HL-60/S4 treated with phorbol 12-myristate 13-acetate at 8.2 ng/mL for 4 days and 3 days (cell line): ENCODE results near the gene CRIP3.

Experiments
- in situ Hi-C: fragments of 300-500 bp; cut with MboI; formaldehyde crosslinking; loops from 2 replicates; pipeline ENCODE4 v1.15.0; 2022; ENCODE audit warnings: low sequenced_read_pairs

CRIP3 gene

DNA sequence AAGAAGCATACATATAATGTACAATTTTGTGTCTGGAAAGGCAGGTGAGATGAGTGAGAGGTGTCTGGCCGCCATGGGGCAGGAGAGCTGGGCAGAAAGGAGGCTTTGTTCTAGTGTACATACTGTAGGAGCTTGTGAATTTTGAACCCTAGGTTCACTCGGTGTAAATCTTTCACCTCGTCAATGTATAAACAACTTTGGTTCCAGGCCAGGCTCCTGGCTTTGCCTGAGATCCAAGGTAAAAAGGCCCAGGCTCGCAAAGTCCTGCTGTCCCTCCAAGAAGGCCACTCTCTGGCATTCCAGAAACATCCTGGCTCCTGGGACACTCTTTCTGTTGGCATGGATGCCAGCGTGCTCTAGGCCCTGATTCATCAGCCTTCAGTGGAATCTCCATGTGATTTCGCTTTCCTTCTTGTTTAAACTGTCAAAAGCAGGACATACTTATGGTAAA is 17.7 kb downstream of the CRIP3 start:
- in situ Hi-C loops: no loop called here

DNA sequence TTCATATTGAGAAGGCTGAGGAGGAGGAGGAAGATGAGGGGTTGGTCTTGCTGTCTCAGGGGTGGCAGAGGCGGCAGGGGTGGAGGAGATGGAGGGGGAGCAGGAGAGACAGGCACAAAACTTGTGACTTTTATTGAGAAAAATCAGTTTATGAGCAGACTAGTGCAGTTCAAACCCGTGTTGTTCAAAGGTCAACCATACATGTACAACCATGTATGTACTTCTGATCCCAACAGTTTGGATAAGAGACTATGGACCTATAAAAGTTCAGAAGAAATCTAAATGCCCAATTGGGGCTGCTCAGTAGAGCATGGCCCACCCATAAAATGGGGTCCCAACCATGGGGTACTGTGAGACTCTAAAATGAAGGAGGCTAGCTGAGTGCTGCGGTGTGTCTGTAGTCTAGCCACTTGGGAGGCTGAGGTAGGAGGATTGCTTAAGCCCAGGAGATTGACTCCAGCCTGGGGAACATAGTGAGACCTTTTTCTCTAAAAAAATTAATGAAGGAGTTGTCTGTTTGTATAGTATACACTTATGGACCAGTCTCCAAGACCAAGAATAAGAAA is 18.2 kb downstream of the CRIP3 start:
- in situ Hi-C loops: no loop called here

DNA sequence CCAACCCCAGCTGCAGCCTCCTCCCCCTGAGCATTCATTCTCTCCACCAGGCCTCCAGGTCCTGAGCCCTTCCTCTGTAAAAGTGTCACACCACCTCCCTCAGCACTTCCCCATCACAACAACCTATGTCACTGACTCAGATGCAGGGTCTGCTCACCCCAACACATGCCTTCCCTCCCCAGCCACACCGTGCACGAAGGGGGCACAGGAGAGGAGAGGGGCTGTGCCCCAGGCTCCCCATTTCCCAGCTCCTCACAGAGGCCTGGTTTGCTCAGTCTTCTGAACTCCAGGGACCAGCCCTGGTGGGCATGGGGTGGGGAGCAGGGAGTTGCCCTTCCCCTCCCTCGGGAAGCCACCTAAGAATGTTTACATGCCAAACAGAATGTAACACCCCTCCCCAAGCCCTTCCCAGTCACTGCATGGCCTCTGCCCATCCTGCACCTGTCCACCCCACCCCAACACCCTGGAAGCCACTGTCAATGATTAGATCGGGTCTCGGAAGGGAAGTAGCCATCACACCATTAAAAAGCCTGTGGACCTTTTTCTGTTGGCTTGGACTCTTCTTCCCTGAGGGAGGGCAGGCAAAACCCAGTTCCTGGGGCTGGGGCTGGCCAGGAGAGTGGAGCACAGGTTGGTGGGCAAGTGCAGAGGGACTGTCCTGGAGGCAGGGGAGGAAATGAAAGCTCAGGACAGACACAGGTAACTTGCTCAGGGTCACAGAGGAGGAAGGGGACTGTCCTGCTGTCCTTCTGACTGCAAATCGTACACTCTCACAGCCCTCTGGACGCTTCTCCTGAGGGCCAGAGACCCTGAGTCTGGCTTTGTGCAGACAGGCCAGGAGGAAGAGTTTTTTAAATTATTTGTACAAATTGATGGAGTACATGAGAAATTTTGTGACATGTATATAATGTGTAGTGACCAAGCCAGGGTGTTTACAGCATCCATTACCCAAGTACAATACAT is 20.6 kb downstream of the CRIP3 start:
- in situ Hi-C loops: no loop called here

DNA sequence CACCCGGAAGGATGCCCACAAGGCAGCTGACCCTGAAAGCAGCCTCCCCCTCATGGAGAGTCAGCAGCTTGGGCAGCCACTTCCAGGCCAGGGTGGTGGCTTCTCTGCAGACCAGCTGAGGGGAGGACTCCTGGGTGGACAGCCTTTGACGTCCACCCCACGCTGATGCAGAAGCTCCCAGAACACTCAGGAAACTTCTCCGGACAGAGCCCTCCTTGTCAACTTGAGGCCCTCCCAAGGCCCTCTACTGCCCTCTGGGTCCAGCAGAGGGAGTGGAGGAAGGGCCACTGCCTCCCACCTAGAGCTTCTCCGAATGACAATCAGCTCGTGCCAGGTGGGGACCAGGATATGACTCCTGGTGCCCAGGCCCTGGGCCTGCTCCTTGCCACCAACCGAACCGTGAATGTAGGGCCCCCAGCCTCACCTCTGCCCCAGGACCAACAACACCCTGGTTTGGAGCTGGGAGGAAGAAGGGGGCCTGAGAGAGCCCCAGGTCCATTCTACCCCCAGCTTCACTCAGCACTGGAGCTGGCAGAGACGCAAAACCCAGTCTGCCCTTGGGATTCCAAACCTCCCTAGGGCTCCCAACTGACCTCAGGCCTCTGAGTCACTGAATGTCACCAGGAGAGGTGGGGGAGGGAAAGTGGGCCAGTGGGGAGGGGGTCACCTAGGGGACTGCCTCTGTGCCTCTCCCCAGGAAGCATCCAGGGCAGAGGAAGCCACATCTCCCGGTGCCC is 21.5 kb downstream of the CRIP3 start:
- in situ Hi-C loops: no loop called here

GRCh38 chr6:43286456-43286979 is 22.1 kb downstream of the CRIP3 start:
- in situ Hi-C loops: no loop called here

GRCh38 chr6:43285832-43286231 is 22.8 kb downstream of the CRIP3 start:
- in situ Hi-C loops: no loop called here

DNA sequence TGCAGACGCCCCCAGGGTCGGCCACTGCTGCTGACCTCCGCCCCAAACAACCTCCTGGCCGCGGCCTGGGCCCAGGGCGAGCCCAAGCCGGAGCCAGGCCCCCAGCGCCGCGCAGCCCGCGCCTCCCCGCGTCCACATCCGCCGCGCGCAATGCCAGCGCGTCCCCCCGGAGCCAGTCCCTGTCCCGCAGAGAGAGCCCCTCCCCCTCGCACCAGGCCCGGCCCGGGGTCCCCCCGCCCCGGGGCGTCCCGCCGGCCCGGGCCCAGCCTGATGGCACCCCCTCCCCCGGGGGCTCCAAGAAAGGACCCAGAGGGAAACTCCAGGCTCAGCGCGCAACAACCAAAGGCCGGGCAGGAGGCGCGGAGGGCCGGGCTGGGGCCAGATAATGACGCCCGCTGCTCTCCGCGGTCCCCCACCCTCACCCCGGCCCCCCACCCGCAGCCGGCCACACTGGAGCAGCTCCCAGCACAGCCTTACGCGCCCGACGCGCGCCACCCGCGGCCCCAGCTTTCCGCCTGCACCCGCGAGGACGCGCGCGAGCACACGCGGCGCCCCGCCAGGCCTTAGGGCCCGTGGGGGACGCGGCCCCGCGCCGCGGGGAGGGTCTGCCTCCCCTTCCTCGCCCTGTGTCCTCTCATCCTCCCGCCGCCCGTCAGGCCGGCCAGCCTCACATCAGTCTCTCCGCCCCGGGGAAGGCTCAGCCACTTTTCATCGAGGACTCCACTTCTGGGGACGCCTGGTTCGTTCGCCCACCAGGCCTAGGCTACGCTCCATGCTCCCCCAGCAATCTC is 23.4 kb downstream of the CRIP3 start:
- in situ Hi-C loops: no loop called here

DNA sequence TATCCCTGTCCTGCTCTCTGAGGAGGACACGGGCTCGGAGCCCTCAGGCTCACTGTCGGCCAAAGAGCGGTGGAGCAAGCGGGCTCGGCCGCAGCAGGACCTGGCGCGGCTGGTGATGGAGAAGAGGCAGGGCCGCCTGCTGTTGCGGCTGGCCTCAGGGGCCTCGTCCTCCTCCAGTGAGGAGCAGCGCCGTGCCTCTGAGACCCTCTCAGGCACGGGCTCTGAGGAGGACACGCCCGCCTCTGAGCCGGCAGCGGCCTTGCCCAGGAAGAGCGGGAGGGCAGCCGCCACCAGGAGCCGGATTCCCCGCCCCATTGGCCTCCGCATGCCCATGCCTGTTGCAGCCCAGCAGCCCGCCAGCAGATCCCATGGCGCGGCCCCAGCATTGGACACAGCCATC is 24.7 kb downstream of the CRIP3 start:
- in situ Hi-C loops: no loop called here

DNA sequence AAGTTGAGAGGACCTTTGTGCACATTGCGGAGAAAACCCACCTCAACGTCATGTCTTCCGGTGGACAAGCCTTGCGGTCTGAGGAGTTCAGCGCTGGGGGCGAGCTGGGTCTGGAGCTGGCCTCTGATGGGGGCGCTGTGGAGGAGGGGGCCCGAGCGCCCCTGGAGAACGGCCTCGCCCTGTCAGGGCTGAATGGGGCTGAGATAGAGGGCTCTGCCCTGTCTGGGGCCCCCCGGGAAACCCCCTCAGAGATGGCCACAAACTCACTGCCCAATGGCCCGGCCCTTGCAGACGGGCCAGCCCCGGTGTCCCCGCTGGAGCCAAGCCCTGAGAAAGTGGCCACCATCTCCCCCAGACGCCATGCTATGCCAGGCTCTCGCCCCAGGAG is 25.1 kb downstream of the CRIP3 start:
- in situ Hi-C loops: no loop called here

DNA sequence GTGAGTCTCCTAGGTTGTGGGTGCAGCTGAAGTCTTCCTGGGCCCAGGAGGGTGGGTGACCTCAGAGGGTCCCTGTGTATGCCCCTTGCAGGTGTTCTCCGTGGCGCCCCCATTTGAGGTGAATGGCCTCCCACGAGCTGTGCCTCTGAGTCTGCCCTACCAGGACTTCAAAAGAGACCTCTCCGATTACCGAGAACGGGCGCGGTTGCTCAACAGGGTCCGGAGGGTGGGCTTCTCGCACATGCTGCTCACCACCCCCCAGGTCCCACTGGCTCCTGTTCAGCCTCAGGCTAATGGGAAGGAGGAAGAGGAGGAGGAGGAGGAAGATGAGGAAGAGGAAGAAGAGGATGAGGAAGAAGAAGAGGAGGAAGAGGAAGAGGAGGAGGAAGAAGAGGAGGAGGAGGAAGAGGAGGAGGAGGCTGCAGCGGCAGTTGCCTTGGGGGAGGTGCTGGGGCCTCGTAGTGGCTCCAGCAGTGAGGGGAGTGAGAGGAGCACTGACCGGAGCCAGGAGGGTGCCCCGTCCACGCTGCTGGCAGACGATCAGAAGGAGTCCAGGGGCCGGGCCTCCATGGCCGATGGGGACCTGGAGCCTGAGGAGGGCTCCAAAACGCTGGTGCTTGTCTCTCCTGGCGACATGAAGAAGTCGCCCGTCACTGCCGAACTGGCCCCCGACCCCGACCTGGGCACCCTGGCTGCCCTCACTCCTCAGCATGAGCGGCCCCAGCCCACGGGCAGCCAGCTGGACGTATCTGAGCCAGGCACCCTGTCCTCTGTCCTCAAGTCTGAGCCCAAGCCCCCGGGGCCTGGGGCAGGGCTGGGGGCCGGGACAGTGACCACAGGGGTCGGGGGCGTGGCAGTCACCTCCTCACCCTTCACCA is 25.8 kb downstream of the CRIP3 start:
- in situ Hi-C loops: no loop called here

DNA sequence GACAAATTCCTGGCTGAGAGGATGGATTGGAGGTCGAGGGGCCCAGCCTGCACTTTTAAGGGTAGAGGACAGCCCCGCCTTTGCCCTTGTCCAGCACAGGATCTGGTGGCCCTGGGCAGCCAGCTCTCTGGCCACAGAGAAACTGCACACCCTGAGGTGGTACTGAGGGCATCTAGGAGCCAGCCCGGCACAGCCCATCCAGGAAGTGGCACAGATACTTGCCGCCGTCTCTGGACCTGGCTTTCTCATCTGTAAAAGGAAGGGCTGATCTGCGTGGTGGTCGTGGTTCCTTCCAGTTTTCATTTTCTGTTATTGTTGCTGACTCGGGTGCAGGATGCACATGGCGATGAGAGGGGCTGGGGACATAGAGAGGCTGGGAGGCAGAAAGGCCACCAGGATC is 26.6 kb downstream of the CRIP3 start:
- in situ Hi-C loops: no loop called here

GRCh38 chr6:43280234-43280633 is 28.4 kb downstream of the CRIP3 start:
- in situ Hi-C loops: no loop called here

DNA sequence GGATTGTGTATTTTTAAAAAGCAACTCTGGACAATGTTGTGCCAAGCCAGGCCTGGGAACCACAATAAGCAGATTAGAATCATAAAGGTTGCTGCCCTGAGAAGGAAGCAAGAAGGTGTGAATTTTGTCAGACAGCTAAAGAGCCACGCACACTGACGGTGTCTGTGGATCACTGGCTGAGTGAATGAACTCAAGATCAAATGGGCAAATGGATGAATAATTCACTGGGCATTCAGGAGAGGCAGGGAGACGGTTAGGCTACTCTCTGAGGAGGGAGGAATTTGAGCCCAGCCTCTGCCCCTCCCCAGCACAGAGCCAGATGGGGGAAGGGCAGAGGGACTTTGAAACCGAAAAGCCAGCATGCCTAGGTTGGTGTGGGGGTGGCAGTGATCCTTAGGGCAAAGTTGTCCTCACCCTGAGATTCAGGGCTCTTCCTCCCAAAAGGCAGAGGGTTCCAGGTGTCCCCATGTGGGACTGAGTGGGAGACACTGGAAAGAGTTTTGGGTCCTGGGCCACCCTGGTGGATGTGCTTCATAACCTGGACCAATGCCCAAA is 30.0 kb downstream of the CRIP3 start:
- in situ Hi-C loops: no loop called here

- in situ Hi-C loops: no loop called here
Observed at GRCh38 chr6:43277643-43278523, 30.7 kb downstream of the CRIP3 start.

DNA sequence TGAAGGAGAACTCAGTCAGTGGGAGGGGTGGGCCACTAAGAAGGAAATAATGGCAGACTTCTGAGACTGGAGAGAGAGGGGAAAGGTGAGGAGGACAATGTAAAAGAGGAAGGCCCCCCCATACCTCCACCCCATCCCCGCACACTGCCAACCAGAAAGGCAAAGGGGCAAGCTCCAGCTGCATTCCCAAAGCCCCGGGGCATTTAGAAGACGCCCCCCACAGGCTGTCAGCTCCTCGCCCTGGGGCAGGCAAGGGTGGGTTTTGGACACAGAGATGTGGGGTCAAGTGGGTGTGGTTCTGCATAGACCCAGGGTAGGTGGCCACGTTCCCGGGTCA is 31.4 kb downstream of the CRIP3 start:
- in situ Hi-C loops: no loop called here

GRCh38 chr6:43276577-43277305 is 31.9 kb downstream of the CRIP3 start:
- in situ Hi-C loops: no loop called here

DNA sequence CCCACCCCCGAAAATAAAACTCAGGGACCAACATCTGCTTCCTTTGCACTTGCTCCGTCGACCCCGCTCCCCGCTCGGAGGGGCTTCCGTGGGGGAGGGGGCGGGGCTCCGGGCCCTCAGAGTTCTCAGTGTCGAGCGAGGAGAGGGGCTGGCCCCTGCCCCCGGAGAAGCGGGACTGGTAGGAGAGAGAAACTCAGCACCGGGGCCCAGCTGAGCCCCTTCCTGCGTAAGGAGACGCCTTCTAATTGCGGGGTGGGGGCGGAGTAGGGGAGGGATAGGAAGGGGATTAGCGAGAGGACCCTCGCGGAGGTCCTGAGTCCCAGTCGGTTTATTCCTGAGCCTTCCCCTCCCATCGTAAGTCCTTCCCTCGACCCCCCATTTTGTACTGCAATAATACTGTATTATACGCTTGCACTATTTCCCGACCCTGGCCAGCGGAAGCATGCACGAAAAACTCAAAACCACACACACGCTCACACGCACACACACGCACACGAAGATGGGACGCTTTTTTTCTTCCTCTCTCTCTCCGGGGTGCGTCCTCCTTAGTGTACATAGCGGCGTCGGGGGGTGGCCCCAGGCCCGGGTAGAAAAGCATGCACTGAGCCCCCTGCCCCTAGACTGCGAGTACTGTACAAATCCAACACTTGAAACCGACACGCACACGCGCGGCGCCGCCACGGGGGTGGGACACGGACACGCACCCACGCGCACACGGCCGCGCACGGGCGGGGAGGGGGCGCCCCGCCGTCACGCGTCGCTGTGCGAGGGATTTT is 32.6 kb downstream of the CRIP3 start:
- in situ Hi-C loops: no loop called here
